Measurements from ENCODE around the gene ALDH6A1.

- TF ChIP-seq POLR2AphosphoS5 (IDR thresholded peaks at IDR 0.05; ENCODE audit: borderline replicate concordance, low read depth, low read length) (no peak), EZH2 (IDR thresholded peaks at IDR 0.05) (no peak), FOXP2 (optimal IDR thresholded peaks at IDR 0.05; ENCODE audit: control extremely low read depth, extremely low read length, insufficient read depth) (no peak)
These were observed 64.7 kb downstream of the ALDH6A1 start for GRCh38 chr14:74019408-74020137.
